Vagina (tissue), 2 donors: ENCODE measurements around the gene PGLYRP2. TPM values are rescaled to one million over a fixed set of nuclear protein-coding genes. Genes with fewer than 3 reads are reported as not detected.

Experiments used
- DNase-seq, 2 donors: peaks; one replicate each; pipeline ENCODE4 v3.0.0-alpha.2; 2017; ENCODE audit errors: extremely low spot score in 2 of 2
- H3K27ac ChIP-seq: fragments of 200-600 bp; sonication (generic); one replicate; pipeline ENCODE4 v1.5.1; 2019
- H3K27me3 ChIP-seq: fragments of 200-600 bp; sonication (generic); one replicate; pipeline ENCODE4 v1.5.1; 2019
- H3K36me3 ChIP-seq, 2 donors: fragments of 200-600 bp; sonication (generic); one replicate each; pipeline ENCODE4 v1.5.1; 2017 to 2019
- H3K4me1 ChIP-seq: fragments of 200-600 bp; sonication (generic); one replicate; pipeline ENCODE4 v1.5.1; 2019
- H3K4me3 ChIP-seq, 2 donors: fragments of 200-600 bp; sonication (generic); 1 replicate in 1 of 2; 2 replicates in 1 of 2; pipeline ENCODE4 v1.5.1; 2016 to 2019
- H3K9me3 ChIP-seq: fragments of 200-600 bp; sonication (generic); one replicate; pipeline ENCODE4 v1.5.1; 2019
- CTCF ChIP-seq, 3 experiments: fragments of 450-650 bp in 2 of 3; fragments of 200-600 bp in 1 of 3; sonication (generic) in 1 of 3; IDR thresholded peaks; one replicate each; pipeline ENCODE4 v1.5.1; 2017 to 2019; ENCODE audit warnings: antibody characterized with exemption in 3 of 3, mild to moderate bottlenecking in 2 of 3, moderate library complexity in 2 of 3
- POLR2A ChIP-seq, 2 donors: fragments of 450-650 bp; IDR thresholded peaks; one replicate each; pipeline ENCODE4 v1.6.1; 2017; ENCODE audit warnings: antibody characterized with exemption in 2 of 2, mild to moderate bottlenecking in 2 of 2, moderate library complexity in 2 of 2
- POLR2AphosphoS5 ChIP-seq, 2 donors: sonication (generic); formaldehyde crosslinking; IDR thresholded peaks; one replicate each; pipeline ENCODE4 v1.9.0; 2017; ENCODE audit warnings: antibody characterized with exemption in 2 of 2, mild to moderate bottlenecking in 2 of 2, low read depth in 1 of 2; ENCODE audit not compliant: insufficient read depth in 1 of 2
- intact Hi-C: fragments of 100-400 bp; cut with DNase I; formaldehyde crosslinking; loops from one replicate; pipeline ENCODE4 v1.15.1; 2023
- total RNA-seq: library from RNA; depleted of rRNA; stranded (reverse); fragments of >200 nt; gene quantifications from one replicate; pipeline ENCODE4 v1.2.3, GENCODE V29; 2016

PGLYRP2 gene
- total RNA-seq, 1 donor from 2014 or later = not detected

GRCh38 chr19:15445227-15445605 lies 34.1 kb downstream of the PGLYRP2 start:
- no peaks in the 10 kb centered on the region for H3K27me3 ChIP-seq
- DNase-seq = no peak
- no peak overlapping the region for H3K27ac ChIP-seq
- H3K36me3 ChIP-seq = no peaks in the 10 kb centered on the region
- intact Hi-C loops = no loop called here
- no peak for TF ChIP-seq CTCF (IDR thresholded peaks at IDR 0.05)
- TF ChIP-seq POLR2AphosphoS5 (IDR thresholded peaks at IDR 0.05; ENCODE audit: insufficient read depth in 1 of 2, low read depth in 1 of 2) = no peak
- TF ChIP-seq POLR2A (IDR thresholded peaks at IDR 0.05) = no peak
- H3K4me3 ChIP-seq = no peak overlapping the region
- H3K9me3 ChIP-seq = no peaks in the 10 kb centered on the region
- peaks cover 12% of the 10 kb centered on the region for H3K4me1 ChIP-seq

- Histone ChIP-seq H3K27ac (no peak overlapping the region), H3K4me3 (no peak overlapping the region), H3K4me1 (peaks cover 12% of the 10 kb centered on the region), H3K27me3 (no peaks in the 10 kb centered on the region), H3K9me3 (no peaks in the 10 kb centered on the region), H3K36me3 (no peaks in the 10 kb centered on the region)
- intact Hi-C loops = no loop called here
- no peak for TF ChIP-seq POLR2A (IDR thresholded peaks at IDR 0.05)
- TF ChIP-seq CTCF (IDR thresholded peaks at IDR 0.05) = no peak
- no peak for TF ChIP-seq POLR2AphosphoS5 (IDR thresholded peaks at IDR 0.05; ENCODE audit: insufficient read depth in 1 of 2, low read depth in 1 of 2)
- no peak for DNase-seq
These were observed 34.6 kb downstream of the PGLYRP2 start for GRCh38 chr19:15444505-15445226.

DNA sequence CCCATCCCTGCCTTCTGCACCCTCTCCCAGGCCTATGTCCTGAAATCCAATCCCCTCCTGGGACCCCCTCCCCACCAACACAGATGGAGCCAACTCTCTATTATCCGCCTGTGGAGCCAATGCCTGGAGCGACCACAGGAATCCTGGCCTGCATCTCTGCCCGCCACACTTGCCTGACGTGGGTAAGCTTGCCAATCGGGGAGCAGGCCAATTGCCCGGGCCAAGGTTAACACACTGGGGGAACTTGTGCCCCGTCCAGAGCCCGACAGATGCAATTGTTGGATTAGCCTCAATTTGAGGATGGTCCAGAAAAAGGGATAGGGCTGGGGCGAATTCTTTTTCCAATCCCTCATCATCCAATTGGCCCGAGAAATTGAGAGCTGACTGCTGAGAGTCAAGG lies 35.5 kb downstream of the PGLYRP2 start:
- no peaks in the 10 kb centered on the region for H3K36me3 ChIP-seq
- TF ChIP-seq CTCF (IDR thresholded peaks at IDR 0.05) = no peak
- TF ChIP-seq POLR2A (IDR thresholded peaks at IDR 0.05) = no peak

DNA sequence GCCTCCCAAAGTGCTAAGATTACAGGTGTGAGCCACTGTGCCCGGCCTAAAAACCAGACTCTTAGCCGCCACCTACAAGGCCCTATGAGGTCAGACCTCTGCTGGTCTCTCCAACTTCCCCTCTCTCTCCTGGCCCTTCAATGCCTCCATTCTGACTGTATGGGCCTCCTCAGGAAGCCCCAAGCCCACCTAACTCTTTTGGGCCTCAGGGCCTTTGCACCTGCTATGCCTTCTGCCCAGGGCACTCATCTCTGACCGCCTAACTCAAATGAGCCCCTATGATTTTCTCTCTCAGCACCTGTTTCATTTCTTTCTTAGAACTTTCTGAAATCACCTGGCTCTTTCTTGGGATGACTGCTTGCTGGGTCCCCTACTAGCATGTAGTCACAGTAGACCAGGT lies 36.0 kb downstream of the PGLYRP2 start:
- intact Hi-C loops = no loop called here

More for the DNA sequence above, 35.5 kb downstream of the PGLYRP2 start:
- Histone ChIP-seq H3K4me3 (no peak overlapping the region), H3K27me3 (no peaks in the 10 kb centered on the region), H3K27ac (no peak overlapping the region), H3K4me1 (peaks cover 7% of the 10 kb centered on the region), H3K9me3 (no peaks in the 10 kb centered on the region)
- DNase-seq = no peak
- intact Hi-C loops = no loop called here

More for the DNA sequence above, 36.0 kb downstream of the PGLYRP2 start:
- peaks cover 2% of the 10 kb centered on the region for H3K4me1 ChIP-seq
- H3K27ac ChIP-seq = no peak overlapping the region
- TF ChIP-seq CTCF (IDR thresholded peaks at IDR 0.05) (no peak), POLR2AphosphoS5 (IDR thresholded peaks at IDR 0.05; ENCODE audit: insufficient read depth in 1 of 2, low read depth in 1 of 2) (no peak), POLR2A (IDR thresholded peaks at IDR 0.05) (no peak)
- no peaks in the 10 kb centered on the region for H3K27me3 ChIP-seq
- no peaks in the 10 kb centered on the region for H3K9me3 ChIP-seq
- H3K36me3 ChIP-seq = no peaks in the 10 kb centered on the region
- no peak overlapping the region for H3K4me3 ChIP-seq
- no peak for DNase-seq
